Stimulated activated CD4-positive, alpha-beta T cell treated with anti-CD3 and anti-CD28 coated beads, Interleukin-4, amount 100 ng/mL, for 1 hour (primary cell): ENCODE results near the gene KCNK15.

Experiments used
- DNase-seq: peaks from one replicate; pipeline ENCODE4 v3.0.0-alpha.2; 2020

The KCNK15 gene

DNA sequence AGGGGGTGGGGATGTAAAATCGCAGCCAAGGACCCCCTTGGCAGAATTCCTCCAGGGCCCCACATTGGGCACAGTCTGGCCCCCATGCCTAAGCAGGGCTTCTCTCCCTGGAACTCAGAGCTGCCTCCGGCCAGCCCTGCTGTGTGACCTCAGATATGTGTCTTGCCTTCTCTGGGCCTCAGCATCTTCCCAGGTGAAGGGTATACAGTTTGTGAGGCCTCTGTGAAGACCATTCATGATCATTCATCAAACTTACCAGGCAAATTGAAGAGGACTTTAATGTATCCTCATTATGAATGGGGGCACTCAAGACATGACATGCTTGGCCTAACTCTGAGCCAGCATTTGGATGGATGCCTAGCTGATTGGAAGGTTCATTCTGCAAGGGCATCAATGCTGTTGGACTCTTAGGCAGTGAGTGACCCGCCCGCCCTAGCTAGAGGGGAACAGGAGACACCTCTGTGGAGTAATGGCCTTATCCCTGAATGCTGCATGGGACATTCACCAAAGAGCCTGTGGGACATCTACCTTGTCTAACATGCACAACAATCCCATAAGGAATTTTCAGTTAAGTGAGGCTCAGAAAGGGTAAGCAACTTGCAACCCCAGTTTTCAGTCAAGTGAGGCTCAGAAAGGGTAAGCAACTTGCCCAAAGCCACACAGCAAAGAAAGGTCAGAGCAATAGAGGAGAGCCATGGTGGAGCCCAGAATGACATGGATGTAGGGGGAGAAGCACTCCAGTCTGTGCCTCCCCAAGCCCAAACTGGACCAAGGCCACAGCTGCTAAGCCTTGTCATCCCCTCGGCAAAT is 30.0 kb upstream of the KCNK15 start:
- DNase-seq = no peak

DNA sequence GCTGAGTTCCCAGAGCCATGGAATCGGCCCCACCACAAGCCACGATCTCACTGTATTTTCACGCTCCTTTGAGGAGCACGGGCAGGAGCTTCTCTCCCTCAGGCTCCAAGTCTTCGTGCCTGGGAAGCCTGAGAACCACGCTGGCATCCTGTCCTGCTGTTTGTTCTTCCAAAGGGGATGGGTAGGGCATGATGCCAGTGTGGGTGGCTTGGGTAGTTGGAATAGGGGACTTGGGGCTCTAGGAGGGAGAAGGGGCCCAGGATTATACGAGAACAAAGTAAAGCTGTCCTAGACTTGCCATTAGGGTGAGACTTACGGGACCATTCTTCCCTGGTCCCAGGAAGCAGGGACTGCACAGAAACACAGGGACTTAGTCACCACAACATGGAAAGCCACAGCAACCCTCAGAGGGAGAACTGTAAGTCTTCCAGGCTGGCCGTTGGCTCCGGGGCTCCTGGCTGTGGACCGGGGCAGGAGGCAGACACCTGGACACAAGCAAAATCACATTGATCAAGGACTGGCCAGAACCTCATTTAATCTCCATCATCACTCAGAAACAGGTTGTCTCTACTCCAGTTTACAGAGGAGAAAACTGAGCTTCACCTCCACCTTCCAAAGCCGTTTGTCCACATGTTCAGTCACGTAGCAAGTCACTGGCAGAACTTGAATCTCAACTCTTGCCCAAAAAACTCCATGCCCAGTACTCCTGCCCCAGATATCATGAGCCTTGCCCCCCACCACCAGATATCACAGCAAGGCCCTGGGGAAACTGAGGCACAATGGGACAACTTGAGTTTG is 29.2 kb upstream of the KCNK15 start:
- no peak for DNase-seq

DNA sequence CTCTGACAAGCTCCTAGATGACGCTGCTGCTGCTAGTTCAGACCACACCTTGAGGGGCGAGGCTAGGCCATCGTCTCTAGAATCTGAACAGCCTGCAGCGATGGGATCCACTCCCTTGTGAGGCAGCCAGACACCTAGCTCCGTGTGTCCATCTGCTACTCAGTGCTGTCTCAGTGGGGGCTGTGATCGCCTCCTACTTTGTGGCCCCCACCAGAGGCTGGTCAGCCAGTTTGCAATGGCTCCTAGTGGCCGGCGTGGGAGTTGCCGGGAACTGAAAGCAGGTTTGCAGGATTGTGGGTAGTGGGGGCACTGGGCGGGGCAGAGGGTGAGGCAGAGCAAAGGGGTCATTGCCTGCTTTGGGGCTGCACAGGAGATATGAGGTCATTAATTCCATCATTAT is 27.7 kb upstream of the KCNK15 start:
- no peak for DNase-seq

DNA sequence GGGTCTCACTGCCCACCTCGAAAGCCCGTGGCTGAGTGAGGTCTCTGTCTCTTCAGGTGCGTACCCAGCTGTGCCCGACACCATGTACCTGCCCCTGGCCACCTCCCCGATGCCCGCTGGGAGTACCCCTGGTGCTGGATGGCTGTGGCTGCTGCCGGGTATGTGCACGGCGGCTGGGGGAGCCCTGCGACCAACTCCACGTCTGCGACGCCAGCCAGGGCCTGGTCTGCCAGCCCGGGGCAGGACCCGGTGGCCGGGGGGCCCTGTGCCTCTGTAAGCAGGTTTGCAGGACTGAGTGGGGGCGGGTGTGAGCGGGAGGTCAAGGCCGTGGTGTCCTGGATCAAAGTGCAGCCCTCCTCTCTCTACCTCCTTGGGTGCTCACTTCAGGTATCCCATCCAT is 25.8 kb upstream of the KCNK15 start:
- DNase-seq = no peak

DNA sequence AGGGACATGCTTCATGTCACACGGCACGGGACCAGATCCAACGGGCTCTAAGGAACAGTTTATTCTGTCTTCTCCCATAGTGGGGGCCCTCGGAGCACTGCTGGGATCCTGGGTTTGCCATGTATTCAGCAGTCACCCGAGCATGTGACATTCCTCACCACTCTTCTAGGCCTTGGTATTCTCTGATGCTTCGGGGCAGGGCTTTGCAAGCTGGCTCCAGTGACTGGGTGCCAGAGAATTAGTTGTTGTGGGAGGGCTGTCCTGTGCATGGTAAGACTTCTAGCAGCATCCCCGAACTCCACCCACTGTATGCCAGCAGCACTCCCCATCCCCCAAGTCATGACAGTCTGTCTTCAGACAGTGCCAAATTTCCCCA is 25.1 kb upstream of the KCNK15 start:
- DNase-seq = no peak

DNA sequence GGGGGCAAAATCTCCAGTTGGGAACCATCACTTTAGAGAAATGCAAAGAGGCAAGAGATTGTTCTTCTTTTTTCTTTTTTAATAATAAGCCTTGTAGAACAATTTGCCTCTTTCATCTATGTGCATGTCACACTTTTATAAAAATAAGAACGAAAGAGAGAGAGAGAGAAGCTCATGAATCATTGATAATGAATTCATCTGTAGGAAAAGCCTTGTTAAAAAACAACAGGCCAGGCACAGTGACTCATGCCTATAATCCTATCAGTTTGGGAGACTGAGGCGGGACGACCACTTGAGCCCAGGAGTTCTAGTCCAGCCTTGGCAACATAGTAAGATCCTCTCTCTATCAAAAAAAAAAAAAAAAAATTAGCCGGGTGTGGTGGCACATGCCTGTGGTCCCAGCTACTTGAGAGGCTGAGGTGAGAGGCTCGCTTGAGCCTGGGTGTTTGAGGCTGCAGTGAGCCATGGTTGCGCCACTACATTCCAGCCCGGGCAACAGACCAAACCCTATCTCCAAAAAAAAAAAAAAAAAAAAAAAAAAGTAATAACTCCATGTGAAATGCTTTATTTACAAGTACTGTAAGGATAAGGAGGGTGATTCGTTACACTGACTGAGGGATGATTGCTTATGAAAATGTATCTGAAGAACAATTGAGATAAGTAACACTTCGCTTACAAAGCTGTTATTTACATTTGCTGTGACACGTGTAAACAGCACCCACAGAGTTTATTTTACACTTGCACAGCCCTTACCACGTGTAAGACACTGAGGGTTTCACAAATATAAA is 24.5 kb upstream of the KCNK15 start:
- no peak for DNase-seq

DNA sequence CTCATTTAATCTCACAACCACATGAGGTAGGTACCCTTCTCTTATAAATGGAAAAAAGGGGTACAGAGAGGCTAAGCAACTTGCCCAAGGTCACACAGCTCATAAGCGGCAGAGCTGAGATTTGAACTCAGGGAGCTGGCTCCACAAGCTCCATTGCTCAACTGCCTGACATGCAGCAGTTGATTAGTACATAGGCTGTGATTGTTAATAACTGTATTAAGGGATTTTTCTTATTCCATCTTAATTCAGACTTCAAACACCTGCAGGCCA is 23.9 kb upstream of the KCNK15 start:
- no peak for DNase-seq

DNA sequence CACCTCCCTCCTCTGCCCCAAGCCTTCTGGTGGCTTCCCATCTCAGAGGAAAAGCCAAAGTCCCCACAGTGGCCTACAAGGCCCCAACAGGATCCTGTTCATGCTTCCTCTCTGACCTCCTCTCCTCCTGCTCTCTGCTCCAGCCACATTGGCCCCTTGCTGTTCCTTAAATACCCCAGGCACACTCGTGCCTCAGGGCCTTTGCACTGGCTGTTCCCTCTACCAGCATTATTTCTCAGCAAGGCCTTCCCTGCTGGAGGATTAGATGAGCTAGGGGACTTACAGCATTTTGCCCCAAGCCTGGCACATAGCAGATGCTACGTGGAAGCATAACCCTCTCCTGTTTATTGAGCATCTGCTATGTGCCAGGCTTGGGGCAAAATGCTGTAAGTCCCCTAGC is 22.7 kb upstream of the KCNK15 start:
- DNase-seq = no peak

DNA sequence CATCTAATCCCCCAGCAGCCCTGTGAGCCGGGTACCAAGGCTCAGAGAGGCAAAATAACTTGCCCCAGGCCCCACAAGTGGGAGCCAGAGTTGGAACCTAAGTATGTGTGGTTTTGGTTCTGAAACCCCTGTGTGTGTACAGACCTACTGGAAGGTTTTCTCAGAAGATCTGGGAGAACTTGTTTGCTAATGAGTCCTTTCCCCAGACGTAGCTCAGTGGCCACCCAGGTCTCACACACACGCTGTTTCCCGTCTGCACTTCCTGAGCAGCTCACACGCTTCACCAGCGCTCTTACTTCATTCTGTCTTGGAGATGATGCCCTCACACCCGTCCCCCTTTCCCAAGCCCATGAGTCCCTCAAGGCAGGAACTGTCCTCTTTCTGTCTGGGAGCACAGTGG is 22.3 kb upstream of the KCNK15 start:
- DNase-seq = no peak

DNA sequence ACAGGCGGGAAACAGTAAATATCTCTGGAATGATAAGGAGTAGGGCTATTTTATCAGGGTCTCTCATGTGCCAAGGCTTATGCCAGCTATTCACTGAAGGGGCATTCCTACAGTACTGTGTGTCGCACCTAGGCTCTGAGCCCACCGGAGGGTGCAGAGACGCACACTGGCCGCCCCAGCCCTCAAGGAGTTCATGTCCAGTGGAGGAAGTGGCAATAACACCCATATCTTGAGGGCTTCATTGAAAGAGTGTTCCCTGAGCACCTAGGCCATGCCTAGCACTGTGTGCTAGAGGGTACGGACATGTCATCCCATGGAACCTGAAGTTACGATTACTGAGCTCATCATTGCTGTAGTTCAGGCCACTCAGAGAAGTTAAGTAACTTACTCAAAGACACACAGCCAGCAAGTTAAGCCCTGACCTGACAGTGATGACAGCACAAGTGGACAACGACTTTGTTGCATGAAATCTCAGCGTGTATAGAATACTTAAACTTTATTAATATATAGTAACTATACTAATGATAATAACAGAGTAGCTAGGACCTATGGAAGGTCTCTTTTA is 21.8 kb upstream of the KCNK15 start:
- DNase-seq = no peak

DNA sequence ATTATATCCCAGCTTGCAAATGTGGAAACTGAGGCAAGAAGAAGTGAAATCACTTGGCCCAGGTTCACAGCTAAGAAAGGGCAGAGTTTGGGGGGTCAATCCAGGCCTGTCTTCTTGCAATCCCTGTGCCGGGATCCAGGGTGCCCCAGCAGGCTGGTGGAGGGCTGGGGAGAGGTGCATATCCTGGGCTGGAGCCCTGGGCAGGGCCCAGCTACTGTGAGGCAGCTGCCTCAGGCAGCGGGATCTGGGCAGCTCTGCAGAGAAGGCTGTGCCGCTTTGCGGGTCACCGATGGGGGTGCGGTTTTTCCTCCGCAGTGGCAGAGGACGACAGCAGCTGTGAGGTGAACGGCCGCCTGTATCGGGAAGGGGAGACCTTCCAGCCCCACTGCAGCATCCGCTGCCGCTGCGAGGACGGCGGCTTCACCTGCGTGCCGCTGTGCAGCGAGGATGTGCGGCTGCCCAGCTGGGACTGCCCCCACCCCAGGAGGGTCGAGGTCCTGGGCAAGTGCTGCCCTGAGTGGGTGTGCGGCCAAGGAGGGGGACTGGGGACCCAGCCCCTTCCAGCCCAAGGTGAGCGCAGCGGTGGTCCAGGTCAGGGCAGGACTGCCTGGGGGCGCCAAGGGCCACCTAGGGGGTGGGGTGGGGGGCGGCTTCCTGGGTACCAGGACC is 21.1 kb upstream of the KCNK15 start:
- DNase-seq = no peak

DNA sequence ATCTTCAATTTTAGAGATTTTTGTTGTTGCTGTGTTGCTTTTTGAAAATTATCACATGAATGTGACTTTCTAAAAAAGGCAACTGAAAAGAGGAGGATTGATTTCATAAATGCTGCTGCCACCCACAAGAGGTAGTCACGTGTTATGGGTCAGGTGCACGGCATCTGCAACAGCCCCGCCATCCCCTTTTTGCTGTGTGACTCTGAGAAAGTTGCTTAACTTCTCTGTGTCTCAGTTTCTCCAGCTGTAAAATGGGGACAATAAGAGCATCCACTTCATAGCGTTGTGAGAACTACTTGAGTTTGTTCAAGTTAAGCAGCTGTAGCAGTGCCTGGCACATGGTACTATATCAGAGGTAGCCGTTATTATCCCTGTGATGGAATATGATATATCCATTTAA is 19.8 kb upstream of the KCNK15 start:
- no peak for DNase-seq

DNA sequence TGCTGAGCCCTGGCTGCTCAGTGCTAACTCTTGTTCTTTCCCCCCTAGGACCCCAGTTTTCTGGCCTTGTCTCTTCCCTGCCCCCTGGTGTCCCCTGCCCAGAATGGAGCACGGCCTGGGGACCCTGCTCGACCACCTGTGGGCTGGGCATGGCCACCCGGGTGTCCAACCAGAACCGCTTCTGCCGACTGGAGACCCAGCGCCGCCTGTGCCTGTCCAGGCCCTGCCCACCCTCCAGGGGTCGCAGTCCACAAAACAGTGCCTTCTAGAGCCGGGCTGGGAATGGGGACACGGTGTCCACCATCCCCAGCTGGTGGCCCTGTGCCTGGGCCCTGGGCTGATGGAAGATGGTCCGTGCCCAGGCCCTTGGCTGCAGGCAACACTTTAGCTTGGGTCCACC is 18.6 kb upstream of the KCNK15 start:
- DNase-seq = no peak

DNA sequence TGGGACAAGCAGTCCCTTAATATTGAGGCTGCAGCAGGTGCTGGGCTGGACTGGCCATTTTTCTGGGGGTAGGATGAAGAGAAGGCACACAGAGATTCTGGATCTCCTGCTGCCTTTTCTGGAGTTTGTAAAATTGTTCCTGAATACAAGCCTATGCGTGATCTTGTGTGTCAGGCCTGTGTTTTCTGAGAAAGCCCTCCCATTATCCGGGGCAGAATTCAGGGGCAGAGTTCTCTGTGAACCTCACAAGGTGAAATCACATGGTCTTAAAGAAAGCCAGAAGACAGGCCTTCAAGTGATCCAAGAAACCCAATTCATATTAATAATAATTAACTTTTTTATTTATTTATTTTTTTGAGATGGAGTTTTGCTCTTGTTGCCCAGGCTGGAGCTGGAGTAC is 18.0 kb upstream of the KCNK15 start:
- no peak for DNase-seq

DNA sequence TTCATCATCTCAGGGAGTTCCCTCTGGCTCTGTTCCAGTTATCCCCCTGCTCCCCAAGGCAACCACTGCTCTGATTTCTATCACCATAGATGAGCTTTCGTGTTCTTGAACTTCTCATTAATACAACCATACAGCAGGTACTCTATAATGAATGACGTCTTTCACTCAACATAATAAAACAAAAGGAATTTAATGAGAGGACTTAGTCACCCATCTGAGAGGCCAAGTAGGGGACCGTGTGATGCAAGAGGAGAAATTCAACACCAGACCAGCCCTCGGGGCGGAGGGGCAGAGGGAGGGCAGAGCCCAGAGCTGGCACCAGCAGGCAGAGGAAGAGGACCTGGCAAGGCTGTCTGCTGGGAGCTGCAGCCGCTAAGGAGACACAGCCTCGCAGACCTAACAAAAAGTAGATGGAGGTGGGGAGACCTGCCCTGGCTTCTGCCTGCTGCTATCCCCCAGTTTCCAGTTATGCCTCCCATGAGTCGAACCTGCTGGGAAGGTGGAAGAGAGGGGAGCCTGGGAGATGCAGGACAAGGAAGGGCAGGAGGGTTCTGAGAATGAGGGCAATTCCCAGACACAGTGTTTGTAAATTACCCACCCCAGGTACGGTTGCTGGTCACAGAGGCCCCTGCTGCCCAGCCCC is 16.7 kb upstream of the KCNK15 start:
- no peak for DNase-seq

DNA sequence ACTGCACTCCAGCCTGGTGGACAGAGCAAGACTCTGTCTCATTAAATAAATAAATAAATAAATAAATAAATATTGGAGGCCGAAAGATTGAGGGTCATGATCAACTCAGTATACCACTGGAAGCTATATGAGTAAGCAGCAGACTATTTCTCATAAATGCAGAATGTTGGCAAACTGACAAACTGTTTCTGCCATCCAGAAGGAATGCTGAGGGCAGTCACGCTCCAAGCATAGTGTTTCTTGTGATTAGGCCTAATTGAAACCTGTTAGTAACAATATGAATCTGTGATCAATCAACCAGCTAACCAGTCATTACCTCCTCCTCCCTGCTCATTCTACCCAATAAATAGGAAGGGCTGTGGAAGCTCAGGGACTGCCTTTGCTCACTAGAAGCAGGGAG is 15.2 kb upstream of the KCNK15 start:
- DNase-seq = no peak

DNA sequence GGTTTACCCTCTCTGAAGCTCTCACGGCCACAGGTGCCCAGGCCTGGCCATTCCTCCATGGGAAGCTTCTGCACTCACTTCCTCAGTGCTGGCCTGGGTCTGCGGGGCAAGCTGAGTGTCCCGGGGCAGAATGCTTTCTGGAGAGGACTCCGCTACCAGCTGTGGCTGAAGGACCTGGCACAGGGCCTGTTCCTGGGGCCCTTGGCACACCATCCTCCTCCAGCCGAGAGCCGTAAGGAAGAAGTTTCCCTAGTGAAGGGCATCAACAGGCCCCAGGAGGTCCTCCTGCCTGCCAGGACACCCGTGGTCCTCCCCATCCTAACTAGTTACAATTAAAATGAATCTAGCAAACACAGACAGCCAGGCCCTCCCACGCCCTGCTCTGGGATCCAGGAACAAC is 14.0 kb upstream of the KCNK15 start:
- DNase-seq = no peak

DNA sequence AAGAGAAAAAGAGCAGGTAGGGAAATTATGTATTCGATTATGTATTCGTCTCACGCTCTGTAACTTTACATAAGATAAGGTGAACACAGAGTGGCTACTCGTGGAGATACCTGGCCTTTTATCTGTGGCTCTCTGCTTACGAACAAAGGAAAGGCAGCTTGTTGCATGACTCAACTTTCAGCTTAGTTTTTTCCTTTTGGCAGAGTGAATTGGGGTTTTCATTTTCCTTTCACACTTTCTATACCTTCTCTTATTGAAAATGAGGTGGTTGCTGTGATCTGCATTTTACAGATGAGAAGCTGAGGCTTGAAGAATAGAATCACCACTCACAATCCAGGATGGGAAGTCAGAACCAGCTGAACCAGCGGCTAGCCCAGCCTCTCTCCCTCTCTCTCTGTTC is 13.3 kb upstream of the KCNK15 start:
- no peak for DNase-seq

DNA sequence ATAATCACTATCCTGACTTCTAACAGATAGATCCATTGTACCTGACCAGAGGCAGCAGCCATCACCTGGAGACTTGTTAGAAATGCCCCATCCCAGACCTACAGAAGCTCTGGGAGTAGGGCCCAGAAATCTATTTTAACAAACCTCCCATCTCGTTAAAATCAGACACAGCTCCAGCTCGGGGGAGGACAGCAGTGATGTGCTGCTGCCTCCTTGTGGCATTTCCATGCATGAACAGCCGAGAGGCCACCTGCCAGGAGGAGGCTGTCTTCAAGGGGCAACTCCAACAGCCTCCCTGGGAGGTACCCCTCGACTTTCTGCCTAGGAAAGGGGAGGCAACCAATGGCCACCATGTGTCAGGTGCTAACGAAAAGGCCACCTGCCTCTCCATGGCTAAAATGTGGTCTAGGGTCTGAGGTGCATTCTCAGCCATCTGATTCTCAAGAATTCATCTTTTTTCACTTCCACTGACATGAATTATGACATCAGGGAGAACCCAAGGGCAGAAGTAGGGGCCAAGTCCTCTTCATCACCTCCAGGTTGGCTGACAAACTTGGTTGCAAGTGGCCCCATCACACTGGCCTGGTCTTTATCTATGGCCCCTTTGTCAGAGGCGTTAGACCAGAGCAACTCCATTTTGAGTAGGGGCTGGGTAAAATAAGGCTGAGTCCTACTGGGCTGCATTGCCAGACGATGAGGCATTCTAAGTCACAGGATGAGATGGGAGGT is 12.2 kb upstream of the KCNK15 start:
- peak; percentile 60 for DNase-seq

DNA sequence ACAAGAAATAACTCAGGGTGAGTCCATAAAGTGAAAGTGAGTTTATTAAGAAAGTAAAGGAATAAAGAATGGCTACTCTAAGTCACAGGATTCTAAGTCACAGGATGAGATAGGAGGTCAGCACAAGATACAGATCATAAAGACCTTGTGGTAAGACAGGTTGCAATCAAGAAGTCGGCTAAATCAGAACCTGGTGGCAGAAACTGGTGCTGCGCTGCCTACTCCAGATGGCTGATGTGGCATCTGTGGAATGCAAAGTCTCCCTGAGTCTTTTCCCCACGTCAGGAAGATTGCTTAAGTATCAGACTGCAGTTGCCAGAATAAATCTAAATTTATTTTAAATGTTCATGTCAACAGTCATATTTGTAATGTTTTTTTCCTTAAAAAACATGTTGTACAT is 10.7 kb upstream of the KCNK15 start:
- no peak for DNase-seq

DNA sequence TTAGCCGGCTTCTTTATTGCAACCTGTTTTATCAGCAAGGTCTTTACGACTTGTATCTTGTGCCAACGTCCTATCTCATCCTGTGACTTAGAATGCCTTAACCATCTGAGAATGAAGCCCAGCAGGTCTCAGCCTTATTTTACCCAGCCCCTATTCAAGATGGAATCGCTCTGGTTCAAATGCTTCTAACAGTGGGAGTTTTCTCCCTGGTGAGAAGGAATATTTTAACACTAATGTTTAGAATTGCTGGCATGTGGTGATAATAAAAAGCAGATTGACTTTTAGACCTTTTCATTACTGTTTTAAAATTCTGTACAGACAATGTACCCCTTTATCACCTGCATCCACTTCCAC is 9.9 kb upstream of the KCNK15 start:
- no peak for DNase-seq
